Measurements from ENCODE around the gene PPP1R9A. TPM values are rescaled to one million over a fixed set of nuclear protein-coding genes. Genes with fewer than 3 reads are reported as not detected.
"Not testable (repeated sequence)": the region's sequence is repeated elsewhere in the genome, so short reads cannot be mapped to it uniquely, and the experiment has no call there.

PPP1R9A gene
- total RNA-seq, 1 donor from 2014 or later, result 21.9 TPM

- DNase-seq (ENCODE audit: missing footprints) (no peak), ATAC-seq (no peak)
- intact Hi-C loops (cut with DNase I), result no loop called here
Measured at GRCh38 chr7:94970085-94970576, 62.7 kb downstream of the PPP1R9A start.

GRCh38 chr7:94971051-94971867 is 63.9 kb downstream of the PPP1R9A start:
- no peak for DNase-seq (ENCODE audit: missing footprints)
- intact Hi-C loops (cut with DNase I), result no loop called here
- ATAC-seq, result no peak

- DNase-seq (ENCODE audit: missing footprints), result no peak
- intact Hi-C loops (cut with DNase I), result no loop called here
- ATAC-seq, result no peak
Measured at GRCh38 chr7:94972296-94972695, 64.9 kb downstream of the PPP1R9A start.

GRCh38 chr7:94973844-94974243 is 66.5 kb downstream of the PPP1R9A start:
- intact Hi-C loops (cut with DNase I), result no loop called here
- no peak for ATAC-seq
- no peak for DNase-seq (ENCODE audit: missing footprints)

- ATAC-seq, result no peak
- intact Hi-C loops (cut with DNase I), result no loop called here
- no peak for DNase-seq (ENCODE audit: missing footprints)
Measured at GRCh38 chr7:94974423-94974822, 67.0 kb downstream of the PPP1R9A start.

GRCh38 chr7:94975336-94975735 is 67.9 kb downstream of the PPP1R9A start:
- ATAC-seq, result no peak
- intact Hi-C loops (cut with DNase I), result no loop called here
- DNase-seq (ENCODE audit: missing footprints), result no peak

GRCh38 chr7:94980418-94981142 is 73.2 kb downstream of the PPP1R9A start:
- ATAC-seq, result no peak
- DNase-seq (ENCODE audit: missing footprints), result no peak
- intact Hi-C loops (cut with DNase I), result no loop called here

- DNase-seq (ENCODE audit: missing footprints), result no peak
- ATAC-seq, result no peak
- intact Hi-C loops (cut with DNase I), result no loop called here
Measured at GRCh38 chr7:94995921-94996320, 88.5 kb downstream of the PPP1R9A start.

GRCh38 chr7:94996369-94996768 is 89.0 kb downstream of the PPP1R9A start:
- intact Hi-C loops (cut with DNase I), result no loop called here
- DNase-seq (ENCODE audit: missing footprints), result no peak
- ATAC-seq, result no peak

- intact Hi-C loops (cut with DNase I), result no loop called here
Measured at GRCh38 chr7:94997547-94997946, 90.2 kb downstream of the PPP1R9A start.

GRCh38 chr7:94998266-94999068 is 91.1 kb downstream of the PPP1R9A start:
- ATAC-seq (no peak), DNase-seq (ENCODE audit: missing footprints) (no peak)
- intact Hi-C loops (cut with DNase I), result no loop called here

More at GRCh38 chr7:94997547-94997946, 90.2 kb downstream of the PPP1R9A start:
- DNase-seq (ENCODE audit: missing footprints), result no peak
- ATAC-seq, result no peak

GRCh38 chr7:94999069-94999351 is 91.6 kb downstream of the PPP1R9A start:
- ATAC-seq (no peak), DNase-seq (ENCODE audit: missing footprints) (no peak)

GRCh38 chr7:94999601-95000000 is 92.2 kb downstream of the PPP1R9A start:
- DNase-seq (ENCODE audit: missing footprints); intact Hi-C loops (cut with DNase I); ATAC-seq: not testable (repeated sequence)

More at GRCh38 chr7:94999069-94999351, 91.6 kb downstream of the PPP1R9A start:
- intact Hi-C loops (cut with DNase I), result no loop called here

- no peak for DNase-seq (ENCODE audit: missing footprints)
- intact Hi-C loops (cut with DNase I), result no loop called here
- ATAC-seq, result no peak
Measured at GRCh38 chr7:95001258-95001657, 93.9 kb downstream of the PPP1R9A start.

- DNase-seq (ENCODE audit: missing footprints) (no peak), ATAC-seq (no peak)
- intact Hi-C loops (cut with DNase I), result no loop called here
Measured at GRCh38 chr7:95001815-95002561, 94.6 kb downstream of the PPP1R9A start.

GRCh38 chr7:95002775-95003174 is 95.4 kb downstream of the PPP1R9A start:
- DNase-seq (ENCODE audit: missing footprints) (no peak), ATAC-seq (no peak)

GRCh38 chr7:95004618-95005247 is 97.3 kb downstream of the PPP1R9A start:
- no peak for DNase-seq (ENCODE audit: missing footprints)
- peak; percentile 95 for ATAC-seq
- intact Hi-C loops (cut with DNase I), result no loop called here

More at GRCh38 chr7:95002775-95003174, 95.4 kb downstream of the PPP1R9A start:
- intact Hi-C loops (cut with DNase I), result no loop called here

- intact Hi-C loops (cut with DNase I), result no loop called here
- ATAC-seq, result no peak
- DNase-seq (ENCODE audit: missing footprints), result no peak
Measured at GRCh38 chr7:95006010-95006409, 98.6 kb downstream of the PPP1R9A start.

Measured in Right ventricle myocardium inferior (tissue), 1 donor.